HG02678 (cell line): Measurements from ENCODE around the gene GRB2.
"Not testable (repeated sequence)": the region's sequence is repeated elsewhere in the genome, so short reads cannot be mapped to it uniquely, and the experiment has no call there.

ENCODE experiments used
- ATAC-seq: cut with Tn5 transposase; IDR thresholded peaks from one replicate; pipeline ENCODE4 v1.9.1; 2021; ENCODE audit warnings: mild to moderate bottlenecking, moderate library complexity; ENCODE audit not compliant: unreplicated experiment

The GRB2 gene

DNA sequence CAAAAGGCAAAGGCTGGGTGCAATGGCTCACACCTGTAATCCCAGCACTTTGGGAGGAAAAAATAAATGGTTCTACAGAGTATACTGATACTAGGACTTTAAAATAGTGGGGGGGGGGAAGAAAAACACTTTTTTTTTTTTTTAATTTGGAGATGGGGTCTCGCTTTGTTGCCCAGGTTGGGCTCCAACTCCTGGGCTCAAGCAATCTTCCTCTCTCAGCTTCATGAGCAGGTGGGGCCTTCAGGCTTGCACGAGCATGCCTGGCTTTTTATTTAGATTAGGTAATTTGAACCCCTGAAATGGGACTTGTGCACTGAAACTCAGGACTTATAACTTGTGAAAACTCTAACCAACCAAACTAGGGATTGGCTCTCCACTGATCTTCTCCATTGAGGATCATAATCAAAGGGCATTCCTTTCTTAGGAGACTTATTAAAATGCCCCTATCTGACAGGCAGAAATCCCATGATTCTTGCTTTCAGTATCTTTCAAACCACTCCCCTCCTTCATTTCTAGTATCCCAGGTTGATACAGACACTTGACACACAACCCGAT lies 16.9 kb downstream of the GRB2 start:
- ATAC-seq = no peak

DNA sequence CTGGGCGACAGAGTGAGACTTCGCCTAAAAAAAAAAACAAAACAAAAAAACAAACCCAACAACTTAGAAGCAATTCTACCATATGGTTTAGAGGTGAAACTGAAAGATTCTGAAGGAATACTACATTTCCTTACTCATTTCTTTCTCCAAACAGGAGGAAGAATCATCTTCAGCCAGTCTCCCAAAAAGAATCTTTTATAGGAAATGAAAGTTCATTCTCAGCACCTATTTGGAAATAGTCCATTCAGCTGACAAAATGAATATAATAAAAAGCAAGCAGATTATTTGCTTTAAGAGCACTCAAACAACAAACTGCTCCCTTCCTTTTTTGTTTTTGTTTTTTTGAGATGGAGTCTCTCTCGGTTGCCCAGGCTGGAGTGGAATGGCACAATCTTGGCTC lies 17.7 kb downstream of the GRB2 start:
- ATAC-seq = no peak

DNA sequence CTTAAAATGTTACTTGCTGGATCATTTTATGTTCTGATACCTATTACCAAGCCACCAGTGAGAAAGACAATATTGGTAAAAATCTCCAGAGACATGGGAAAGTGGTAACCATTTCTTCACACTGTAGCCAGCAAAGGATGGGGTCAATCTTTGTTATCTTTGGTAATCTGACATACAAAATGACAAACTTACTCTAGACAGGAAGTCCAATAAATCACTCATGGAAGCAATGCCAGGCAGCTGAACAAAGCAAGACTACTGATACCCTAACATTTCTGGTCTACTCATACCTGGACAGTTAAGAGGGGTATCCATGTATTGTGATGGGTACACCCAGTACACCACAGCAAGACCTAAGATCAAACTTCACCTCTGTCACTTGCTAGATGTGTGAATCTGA lies 19.0 kb downstream of the GRB2 start:
- ATAC-seq = no peak

DNA sequence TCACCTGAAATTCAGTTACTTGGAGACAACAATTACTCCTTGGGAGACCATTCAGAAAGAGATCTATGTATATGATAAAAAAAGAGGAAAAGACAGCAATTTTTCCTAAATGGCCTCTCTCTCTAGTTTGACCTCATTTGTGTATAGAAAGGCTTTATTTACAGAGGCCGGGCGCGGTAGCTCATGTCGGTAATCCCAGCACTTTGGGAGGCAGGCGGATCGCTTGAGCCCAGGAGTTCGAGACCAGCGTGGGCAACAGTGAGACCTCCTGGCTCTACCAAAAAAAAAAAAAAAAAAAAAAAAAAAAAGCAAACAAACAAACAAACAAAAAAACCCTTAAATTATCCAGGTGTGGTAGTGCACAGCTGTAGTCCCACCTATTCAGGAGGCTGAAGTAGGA lies 20.7 kb downstream of the GRB2 start:
- ATAC-seq = no peak

DNA sequence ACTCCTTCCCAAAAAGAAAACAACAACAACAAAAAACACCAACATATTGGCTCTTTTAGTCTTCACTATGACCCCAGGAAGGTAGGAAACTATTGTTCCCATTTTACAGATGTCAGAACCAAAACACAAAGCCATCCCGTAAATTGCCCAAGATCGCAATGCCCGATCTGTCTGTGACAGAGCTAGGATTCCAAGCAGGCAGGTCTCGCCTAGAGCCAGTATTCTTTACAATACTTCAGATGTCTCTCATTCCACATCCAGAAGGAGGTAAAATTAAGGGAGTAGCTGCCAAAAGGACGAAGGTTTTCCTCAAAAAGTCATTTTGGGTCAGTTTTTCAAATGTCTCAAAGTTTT lies 21.7 kb downstream of the GRB2 start:
- ATAC-seq = no peak

DNA sequence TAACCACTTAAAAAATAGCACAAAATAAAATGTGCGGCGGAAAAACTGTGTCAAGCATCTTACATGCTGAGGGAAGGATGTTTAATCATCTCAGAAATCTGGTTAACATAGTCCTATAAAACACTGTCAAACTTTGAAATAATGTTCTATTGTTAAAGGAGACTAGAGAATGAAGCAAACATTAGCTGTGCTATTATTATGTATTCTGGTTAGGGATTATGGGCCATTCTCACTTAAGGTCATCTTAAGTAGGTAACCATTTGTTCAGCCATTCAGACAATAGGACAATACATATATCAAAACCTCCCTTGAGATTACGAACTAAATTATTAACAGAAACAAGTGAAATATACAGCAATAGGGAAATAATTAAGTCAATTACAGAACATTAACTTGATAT lies 24.7 kb downstream of the GRB2 start:
- no peak for ATAC-seq

DNA sequence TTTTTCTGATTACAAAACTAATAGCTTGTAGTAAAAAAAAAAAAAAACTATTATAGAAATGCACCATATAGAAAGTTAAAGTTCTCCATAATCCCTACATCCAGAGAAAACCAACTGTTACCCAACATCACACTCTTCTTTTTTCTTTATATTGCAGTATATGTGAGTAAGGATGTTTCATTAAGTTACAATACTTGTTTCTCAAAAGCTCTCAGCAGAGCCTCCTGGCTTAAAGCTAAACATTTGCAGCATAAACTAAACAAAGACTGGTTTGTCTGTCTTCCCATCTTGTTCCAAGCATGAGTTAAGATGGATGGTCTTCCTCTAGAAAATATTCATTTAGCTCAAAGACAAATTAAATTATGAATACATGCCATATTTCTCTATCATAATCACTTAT lies 25.2 kb downstream of the GRB2 start:
- no peak for ATAC-seq

DNA sequence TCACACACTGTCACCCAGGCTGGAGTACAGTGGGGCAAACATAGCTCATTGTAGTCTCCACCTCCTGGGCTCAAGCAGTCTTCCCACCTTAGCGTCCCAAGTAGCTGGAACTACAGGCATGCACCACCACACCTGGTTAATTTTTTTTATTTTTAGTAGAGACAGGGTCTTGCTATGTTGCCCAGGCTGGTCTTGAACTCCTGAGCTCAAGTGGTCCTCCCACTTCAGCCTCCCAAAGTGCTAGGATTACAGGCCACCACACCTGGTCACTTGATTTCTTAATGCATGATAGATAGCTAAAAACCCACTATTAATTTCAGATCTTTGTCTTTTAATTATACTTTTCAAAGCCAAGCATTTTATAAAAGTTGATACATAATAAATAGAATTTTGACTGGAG lies 26.1 kb downstream of the GRB2 start:
- not testable (repeated sequence) for ATAC-seq

DNA sequence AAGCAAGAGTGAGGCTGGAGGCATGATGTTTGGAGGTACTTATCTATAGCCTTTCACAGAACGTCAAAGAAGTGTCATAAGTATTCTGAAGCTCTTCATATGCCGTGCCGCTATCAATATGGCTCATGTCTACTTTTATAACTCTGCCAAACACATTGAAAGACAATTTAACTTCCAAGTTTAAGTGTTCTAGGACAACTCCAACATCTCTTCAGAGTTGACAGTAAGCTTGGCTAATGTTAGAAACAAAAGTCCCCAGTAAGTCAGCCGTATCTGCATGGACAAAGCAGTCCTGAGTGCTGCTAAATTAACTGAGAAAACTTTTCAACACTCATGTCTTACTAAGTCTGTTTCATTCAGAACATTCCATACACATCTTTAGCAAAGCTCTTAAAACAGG lies 32.2 kb downstream of the GRB2 start:
- no peak for ATAC-seq

DNA sequence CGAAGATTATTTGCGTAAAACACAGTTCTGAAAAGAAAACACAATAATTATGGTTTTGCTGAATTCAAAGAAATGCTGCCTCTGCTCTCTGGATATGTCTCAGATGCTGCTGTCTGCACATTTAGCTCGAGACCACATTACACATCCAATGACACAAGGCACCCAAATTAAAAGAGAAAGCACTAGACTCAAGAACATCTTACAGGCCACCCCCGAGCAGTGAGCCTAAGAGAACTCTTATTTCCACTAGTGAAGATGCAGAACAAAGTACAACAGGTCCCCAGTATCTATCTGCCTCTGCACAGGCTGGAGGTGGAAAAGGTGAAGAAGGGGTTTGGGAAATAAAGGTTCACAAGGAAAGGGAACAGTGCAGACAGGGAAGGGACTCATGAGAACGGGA lies 33.5 kb downstream of the GRB2 start:
- ATAC-seq = no peak

DNA sequence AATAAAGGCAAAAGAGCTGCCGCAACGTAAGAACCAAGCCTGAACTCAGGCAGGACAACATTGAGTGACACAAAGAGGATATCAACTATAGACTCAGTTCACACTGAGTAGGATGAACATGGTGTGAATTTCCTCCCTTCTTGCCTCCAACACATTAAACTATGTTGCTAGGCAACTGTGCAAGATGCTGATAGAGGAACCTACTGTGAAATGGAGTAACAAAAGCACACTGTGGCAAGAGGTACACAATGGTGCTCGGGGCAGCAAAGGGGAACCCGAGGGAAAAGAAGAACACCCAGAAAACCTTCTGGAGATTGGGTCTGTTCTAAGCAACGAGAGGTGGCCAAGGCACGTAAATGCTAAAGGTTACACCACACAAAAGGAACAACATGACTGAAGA lies 34.1 kb downstream of the GRB2 start:
- no peak for ATAC-seq

DNA sequence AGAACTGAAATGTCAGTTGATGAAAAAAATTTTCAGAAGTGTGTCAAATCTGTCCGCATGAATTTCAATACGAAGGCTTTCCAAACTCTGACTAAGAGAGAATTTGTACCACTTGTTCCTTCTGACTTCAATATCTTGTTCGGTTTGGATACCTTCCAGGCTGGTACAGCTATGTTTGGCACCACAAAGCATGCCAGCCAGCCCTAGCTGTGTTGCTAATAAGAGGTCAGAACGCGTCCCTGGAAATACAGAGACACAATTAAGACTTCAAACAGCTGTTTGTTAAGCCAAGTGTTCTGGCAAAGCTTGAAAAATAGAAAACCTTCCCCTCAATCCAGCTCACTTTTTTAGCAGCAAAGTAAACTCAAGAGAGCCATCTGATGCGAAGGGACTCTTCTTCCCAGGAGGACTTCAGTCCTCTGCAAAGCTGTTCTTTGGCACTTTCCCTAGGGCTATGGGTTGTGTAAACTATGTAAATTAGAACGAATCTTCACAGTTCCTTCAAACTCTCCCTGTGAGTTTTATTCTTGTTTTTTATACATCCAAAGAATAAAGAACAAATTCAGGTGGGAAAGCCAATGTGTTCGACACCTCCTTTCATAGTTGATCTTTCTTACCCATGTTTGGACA lies 35.1 kb downstream of the GRB2 start:
- no peak for ATAC-seq

DNA sequence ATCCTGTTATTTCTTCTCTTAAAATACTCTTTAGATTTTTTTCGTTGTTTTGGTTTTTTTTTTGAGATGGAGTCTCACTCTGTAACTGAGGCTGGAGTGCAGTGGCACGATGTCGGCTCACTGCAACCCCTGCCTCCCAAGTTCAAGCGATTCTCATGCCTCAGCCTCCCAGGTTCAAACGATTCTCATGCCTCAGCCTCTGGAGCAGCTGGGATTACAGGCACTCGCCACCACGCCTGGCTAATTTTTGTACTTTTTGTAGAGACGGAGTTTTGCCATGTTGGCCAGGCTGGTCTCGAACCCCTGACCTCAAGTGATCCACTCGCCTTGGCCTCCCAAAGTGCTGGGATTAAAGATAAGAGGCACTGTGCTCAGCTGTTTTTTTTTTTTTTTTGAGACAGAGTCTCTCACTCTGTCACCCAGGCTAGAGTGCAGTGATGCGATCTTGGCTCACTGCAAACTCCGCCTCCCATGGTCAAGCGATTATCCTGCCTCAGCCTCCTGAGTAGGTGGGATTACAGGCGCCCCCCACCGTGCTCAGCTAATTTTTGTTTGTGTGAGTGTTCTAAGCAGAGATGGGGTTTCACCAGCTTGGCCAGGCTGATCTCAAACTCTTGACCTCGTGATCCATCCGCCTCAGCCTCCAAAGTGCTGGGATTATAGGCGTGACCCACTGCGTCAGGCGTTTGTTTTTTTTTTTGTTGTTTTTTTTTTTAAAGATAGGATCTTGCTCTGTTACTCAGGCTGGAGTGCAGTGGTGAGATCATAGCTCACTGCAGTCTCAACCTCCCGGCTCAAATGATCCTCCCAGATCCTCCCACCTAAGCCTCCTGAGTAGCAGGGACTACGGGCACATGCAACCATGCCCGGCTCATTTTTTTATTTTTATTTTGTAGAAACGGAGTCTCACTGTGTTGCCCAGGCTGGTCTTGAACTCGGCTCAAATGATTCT lies 37.4 kb downstream of the GRB2 start:
- not testable (repeated sequence) for ATAC-seq

DNA sequence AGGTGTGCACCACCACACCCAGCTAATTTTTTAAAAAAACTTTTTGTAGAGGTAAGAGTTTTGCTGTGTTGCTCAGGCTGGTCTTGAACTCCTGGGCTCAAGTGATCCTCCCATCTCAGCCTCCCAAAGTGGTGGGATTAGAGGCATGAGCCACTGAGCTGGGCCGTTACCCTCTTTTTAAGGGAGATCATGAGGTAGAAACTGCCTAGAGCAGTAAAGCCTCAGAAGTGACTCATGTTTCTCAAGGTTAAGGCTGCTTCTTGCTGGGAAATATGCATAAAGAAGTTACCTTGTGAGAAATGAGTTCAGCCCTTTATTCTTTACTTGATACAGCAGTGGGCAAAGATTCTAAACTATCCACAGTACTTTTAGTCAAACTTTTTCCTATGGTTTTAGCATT lies 38.2 kb downstream of the GRB2 start:
- ATAC-seq = no peak

DNA sequence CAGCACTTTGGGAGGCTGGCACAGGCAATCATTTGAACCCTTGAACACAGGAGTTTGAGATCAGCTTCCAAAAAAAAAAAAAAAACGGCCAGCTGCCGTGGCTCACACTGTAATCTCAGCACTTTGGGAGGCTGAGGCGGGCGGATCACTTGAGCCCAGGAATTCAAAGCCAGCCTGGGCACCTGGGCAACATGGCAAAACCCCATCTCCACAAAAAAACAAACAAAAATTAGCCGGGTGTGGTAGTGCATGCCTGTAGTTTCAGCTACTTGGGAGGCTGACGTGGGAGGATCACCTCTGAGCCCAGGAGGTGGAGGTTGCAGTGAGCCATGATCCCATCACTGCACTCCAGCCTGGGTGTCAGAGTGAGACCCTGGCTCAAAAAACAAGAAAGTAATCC lies 39.0 kb downstream of the GRB2 start:
- ATAC-seq = no peak

DNA sequence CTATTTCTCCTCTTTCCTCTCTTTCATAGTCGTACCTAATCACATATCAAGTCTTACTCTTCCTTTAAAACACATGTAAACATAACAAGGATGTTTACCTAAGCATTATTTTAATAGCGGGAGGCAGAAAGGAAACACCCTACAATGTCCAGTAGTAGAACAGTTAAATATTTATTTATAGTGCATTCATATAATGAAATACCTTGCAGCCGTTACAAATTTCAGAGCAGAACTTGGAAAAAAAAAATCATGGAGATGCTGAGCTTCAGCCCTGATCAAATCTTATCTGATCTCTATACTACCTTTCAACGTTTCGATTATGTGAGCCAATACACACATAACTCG lies 39.6 kb downstream of the GRB2 start:
- ATAC-seq = no peak

DNA sequence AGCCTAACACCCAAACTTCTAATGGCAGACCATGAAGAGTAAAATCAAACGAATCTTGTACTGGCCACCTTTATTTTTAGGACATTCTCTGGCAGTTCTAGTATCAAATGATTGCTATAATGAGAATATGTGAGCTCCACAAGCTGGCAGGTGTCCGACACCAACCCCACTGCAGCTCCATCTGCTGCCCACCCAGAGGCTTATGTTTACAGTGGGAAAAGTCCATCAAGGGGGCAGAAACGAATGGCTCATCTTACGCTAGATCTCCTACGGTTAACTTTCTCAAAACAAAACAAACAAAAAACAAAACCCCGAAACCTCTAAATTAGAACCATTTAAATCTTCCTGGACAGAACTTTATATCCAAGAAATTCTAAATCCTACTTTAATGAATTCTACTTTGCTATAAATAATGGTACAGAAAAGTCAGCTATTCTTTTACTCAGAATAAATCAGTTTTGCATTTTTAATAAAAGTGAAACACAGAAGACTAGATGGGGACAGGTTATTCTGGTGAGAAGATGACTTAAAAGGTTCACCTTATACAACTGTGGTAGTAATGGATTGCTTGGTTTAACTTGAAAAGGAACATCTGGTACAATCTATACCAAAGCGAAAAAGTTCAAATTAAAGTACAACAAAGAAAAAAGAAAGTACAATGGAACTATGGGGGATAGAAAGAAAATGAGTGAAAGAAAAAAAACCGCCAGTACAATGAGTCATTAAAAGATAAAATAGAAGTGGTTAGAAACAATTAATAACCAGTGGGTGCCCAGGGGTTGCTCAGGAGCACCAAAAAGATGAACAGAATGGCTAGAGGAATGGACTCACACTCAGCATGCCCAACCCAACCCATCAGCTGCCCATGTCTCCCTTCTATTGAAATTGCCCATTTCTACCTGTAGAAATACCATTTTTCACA lies 40.2 kb downstream of the GRB2 start:
- ATAC-seq = no peak

DNA sequence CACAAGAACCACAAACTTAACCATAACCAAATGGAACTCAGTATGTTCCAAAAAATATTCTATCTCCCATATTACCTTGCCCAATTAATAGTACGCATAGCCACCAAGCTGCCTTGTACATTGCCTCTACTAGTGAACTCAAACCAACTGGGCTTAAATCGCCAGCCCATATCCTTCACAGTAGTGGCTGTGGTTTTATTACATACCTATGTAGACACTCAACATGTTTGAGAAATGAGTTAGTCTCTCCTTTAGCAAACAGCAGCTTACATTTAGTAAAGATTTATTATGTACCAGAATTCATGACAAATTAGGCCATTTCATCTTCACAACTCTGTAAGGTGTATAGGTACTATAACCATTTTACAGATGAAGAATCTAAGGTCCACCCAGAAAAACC lies 41.4 kb downstream of the GRB2 start:
- no peak for ATAC-seq

DNA sequence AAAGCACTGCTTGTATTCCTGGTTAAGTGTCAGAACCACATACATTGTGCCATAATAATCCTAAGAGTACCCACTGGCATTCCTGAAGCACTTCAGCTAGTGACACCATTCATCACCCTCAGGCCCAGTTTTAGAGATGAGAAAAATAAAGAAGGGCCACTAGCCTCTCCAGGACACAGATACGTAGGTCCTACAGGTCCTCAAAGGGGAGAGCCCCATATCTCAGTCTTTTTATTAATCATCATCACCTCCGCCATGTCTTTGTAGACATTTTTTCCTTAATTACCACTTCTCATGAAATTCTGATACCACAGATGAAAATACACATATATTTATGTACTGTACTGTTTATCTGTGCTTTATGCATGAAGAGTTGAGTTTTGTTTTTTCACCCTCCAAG lies 43.5 kb downstream of the GRB2 start:
- no peak for ATAC-seq

DNA sequence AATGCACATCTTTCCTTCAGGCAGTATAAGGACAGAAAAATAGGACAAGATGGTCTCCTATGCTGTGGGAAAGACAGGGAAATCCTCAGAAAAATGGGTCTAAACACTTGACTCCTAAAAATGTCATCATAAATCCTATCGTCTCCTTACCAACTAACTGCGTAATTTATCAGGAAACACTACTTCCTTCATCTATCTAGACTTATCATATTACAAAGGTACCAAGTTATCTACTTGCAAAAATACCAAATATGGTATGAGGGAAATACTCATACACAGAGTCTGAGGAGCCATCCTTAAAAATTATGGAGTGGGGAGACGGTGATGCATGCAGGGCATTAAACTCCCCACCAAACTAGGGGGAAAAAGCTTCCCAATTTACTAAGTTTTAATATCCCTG lies 44.1 kb downstream of the GRB2 start:
- no peak for ATAC-seq

DNA sequence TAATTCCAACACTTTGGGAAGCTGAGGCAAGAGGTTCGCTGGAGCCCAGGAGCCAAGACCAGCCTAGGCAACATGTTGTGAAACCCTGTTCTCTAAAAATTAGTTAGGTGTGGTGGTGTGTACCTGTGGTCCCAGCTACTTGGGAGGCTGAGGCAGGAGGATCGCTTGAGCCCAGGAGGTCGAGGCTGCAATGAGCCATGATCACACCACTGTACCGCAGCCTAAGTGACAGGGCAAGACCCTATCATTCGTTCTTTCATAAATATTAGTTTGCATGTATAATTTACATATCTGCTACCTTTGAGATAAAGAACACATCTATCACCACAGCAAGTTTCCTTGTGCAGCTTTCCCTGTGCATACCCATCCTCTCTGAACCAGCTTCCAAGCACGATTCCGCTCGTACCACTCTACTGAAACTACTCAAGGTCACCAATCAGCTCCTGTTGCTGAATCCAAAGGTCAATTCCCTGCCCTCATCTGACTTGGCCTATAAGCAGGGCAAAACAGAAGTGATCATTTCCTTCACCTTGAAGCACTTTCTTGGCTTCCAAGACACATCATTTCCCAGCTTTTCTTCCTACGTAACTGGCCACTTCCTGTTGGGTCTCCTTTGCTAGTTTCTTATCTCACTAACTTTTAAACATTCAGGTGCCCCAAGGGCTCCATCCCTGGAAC lies 49.1 kb downstream of the GRB2 start:
- no peak for ATAC-seq
